SU-DHL-6 (cell line): ENCODE results near the gene RCAN2.

Source experiments
- H2AFZ ChIP-seq: fragments of 200-600 bp; sonication (generic); 2 replicates; pipeline ENCODE4 v1.6.1; 2014; ENCODE audit warnings: low read depth, mild to moderate bottlenecking, moderate library complexity, mixed read lengths, antibody characterized with exemption, low read length; ENCODE audit not compliant: severe bottlenecking
- H3F3A ChIP-seq: fragments of 200-600 bp; shearing (Covaris generic); 2 replicates; pipeline ENCODE4 v1.6.0; 2016; ENCODE audit warnings: antibody characterized with exemption, mild to moderate bottlenecking; ENCODE audit not compliant: insufficient read depth
- H3K27ac ChIP-seq: fragments of 200-600 bp; sonication (generic); 2 replicates; pipeline ENCODE4 v1.5.1; 2016; ENCODE audit warnings: low read depth, mild to moderate bottlenecking, low read length, moderate library complexity, mixed read lengths
- H3K27me3 ChIP-seq: fragments of 200-600 bp; sonication (generic), shearing (Covaris generic); 2 replicates; pipeline ENCODE4 v1.6.0; 2014; ENCODE audit warnings: mild to moderate bottlenecking, low read length
- H3K36me3 ChIP-seq: fragments of 200-600 bp; sonication (generic); 2 replicates; pipeline ENCODE4 v1.6.1; 2014; ENCODE audit warnings: mild to moderate bottlenecking, low read length, mixed read lengths
- H3K4me2 ChIP-seq: fragments of 300-600, 200-600 bp; shearing (Covaris generic), sonication (generic); 2 replicates; pipeline ENCODE4 v1.6.0; 2014; ENCODE audit warnings: low read length, low read depth, mild to moderate bottlenecking; ENCODE audit not compliant: poor library complexity, severe bottlenecking
- H3K4me3 ChIP-seq: fragments of 200-600 bp; sonication (generic); 2 replicates; pipeline ENCODE4 v1.5.1; 2014; ENCODE audit warnings: antibody characterized with exemption, low read length, mild to moderate bottlenecking, mixed read lengths; ENCODE audit not compliant: insufficient read depth, poor library complexity, severe bottlenecking
- H3K79me2 ChIP-seq: fragments of 200-600 bp; sonication (generic); 2 replicates; pipeline ENCODE4 v1.6.1; 2014; ENCODE audit warnings: mild to moderate bottlenecking, low read length, moderate library complexity; ENCODE audit not compliant: insufficient read depth
- H3K9ac ChIP-seq: fragments of 200-600 bp; sonication (generic); 2 replicates; pipeline ENCODE4 v1.7.0; 2014; ENCODE audit warnings: mild to moderate bottlenecking, low read length
- H3K9me2 ChIP-seq: fragments of 200-600 bp; sonication (generic); replicated peaks from 2 replicates; pipeline ENCODE4 v1.6.1; 2014; ENCODE audit warnings: low read length; ENCODE audit not compliant: insufficient read depth
- H3K9me3 ChIP-seq: fragments of 200-600 bp; sonication (generic); 2 replicates; pipeline ENCODE4 v1.6.1; 2014; ENCODE audit warnings: low read length, mixed read lengths; ENCODE audit not compliant: insufficient read depth
- H4K20me1 ChIP-seq: fragments of 200-600 bp; sonication (generic); 2 replicates; pipeline ENCODE4 v1.6.1; 2014; ENCODE audit warnings: low read depth, mild to moderate bottlenecking, antibody characterized with exemption, low read length, moderate library complexity, mixed read lengths
- CTCF ChIP-seq: fragments of 200-600 bp; sonication (generic); IDR thresholded peaks from one replicate; pipeline ENCODE4 v1.5.1; 2017; ENCODE audit warnings: antibody characterized with exemption, mild to moderate bottlenecking, low read length, moderate library complexity; ENCODE audit not compliant: insufficient read depth, poor library complexity, severe bottlenecking
- EZH2phosphoT487 ChIP-seq: fragments of 200-600 bp; sonication (generic), shearing (Covaris generic); conservative IDR thresholded peaks from 2 replicates; pipeline ENCODE4 v1.6.1; 2018; ENCODE audit warnings: mild to moderate bottlenecking, antibody characterized with exemption, low read length, moderate library complexity, mixed read lengths

The RCAN2 gene

GRCh38 chr6:46452312-46452917 lies 38.8 kb downstream of the RCAN2 start:
- Histone ChIP-seq H3K4me3 (no peak overlapping the region), H3K4me2 (no peak overlapping the region), H3K9me3 (peaks cover 7% of the 10 kb centered on the region; the same call in 1 of the 2 replicates), H4K20me1 (no peaks in the 10 kb centered on the region), H3K36me3 (peaks cover 12% of the 10 kb centered on the region; the same call in 1 of the 2 replicates), H3K9ac (no peak overlapping the region), H3K9me2 (no peaks in the 10 kb centered on the region), H2AFZ (no peak overlapping the region), H3K27ac (no peak overlapping the region), H3K27me3 (no peaks in the 10 kb centered on the region), H3K79me2 (no peaks in the 10 kb centered on the region), H3F3A (no peaks in the 10 kb centered on the region)
- TF ChIP-seq CTCF (no peak), EZH2phosphoT487 (no peak)

GRCh38 chr6:46451343-46451742 lies 39.9 kb downstream of the RCAN2 start:
- no peak overlapping the region for H3K4me3 ChIP-seq
- peaks cover 7% of the 10 kb centered on the region; the same call in 1 of the 2 replicates for H3K9me3 ChIP-seq
- H3K9ac ChIP-seq = no peak overlapping the region
- H4K20me1 ChIP-seq = no peaks in the 10 kb centered on the region
- no peak for TF ChIP-seq CTCF
- H3K4me2 ChIP-seq = no peak overlapping the region
- peaks cover 12% of the 10 kb centered on the region; the same call in 1 of the 2 replicates for H3K36me3 ChIP-seq
- H2AFZ ChIP-seq = no peak overlapping the region
- H3K27me3 ChIP-seq = no peaks in the 10 kb centered on the region
- no peaks in the 10 kb centered on the region for H3F3A ChIP-seq
- H3K9me2 ChIP-seq = no peaks in the 10 kb centered on the region
- H3K79me2 ChIP-seq = no peaks in the 10 kb centered on the region
- H3K27ac ChIP-seq = no peak overlapping the region

- H3K4me2 ChIP-seq = no peak overlapping the region
- H3F3A ChIP-seq = no peaks in the 10 kb centered on the region
- no peak overlapping the region for H2AFZ ChIP-seq
- H3K9ac ChIP-seq = no peak overlapping the region
- no peak overlapping the region for H3K4me3 ChIP-seq
- H3K9me2 ChIP-seq = no peaks in the 10 kb centered on the region
- H3K9me3 ChIP-seq = peaks cover 6% of the 10 kb centered on the region; the same call in 1 of the 2 replicates
- H3K27me3 ChIP-seq = no peaks in the 10 kb centered on the region
- no peak for TF ChIP-seq CTCF
- TF ChIP-seq EZH2phosphoT487 = no peak
- H3K79me2 ChIP-seq = no peaks in the 10 kb centered on the region
- peaks cover 8% of the 10 kb centered on the region; the same call in 1 of the 2 replicates for H3K36me3 ChIP-seq
- H3K27ac ChIP-seq = no peak overlapping the region
- H4K20me1 ChIP-seq = no peaks in the 10 kb centered on the region
Measured at GRCh38 chr6:46444772-46445454, 46.3 kb downstream of the RCAN2 start.
